HUES48 (cell line): ENCODE data around the gene CEP128.
"Not testable (repeated sequence)": the region's sequence is repeated elsewhere in the genome, so short reads cannot be mapped to it uniquely, and the experiment has no call there.

Source experiments
- H3K27ac ChIP-seq: one replicate; pipeline ENCODE4 v1.7.0; 2013; ENCODE audit warnings: low read depth, low read length, inconsistent platforms
- H3K27me3 ChIP-seq: 2 replicates; pipeline ENCODE4 v1.6.1; 2013; ENCODE audit warnings: mild to moderate bottlenecking, low read length; ENCODE audit not compliant: control insufficient read depth, insufficient read depth
- H3K36me3 ChIP-seq: 2 replicates; pipeline ENCODE4 v1.6.1; 2013; ENCODE audit warnings: low read length; ENCODE audit not compliant: control insufficient read depth, insufficient read depth
- H3K4me1 ChIP-seq: 2 replicates; pipeline ENCODE4 v1.6.1; 2013; ENCODE audit warnings: mild to moderate bottlenecking, low read length; ENCODE audit not compliant: control insufficient read depth, insufficient read depth
- H3K4me3 ChIP-seq: 2 replicates; pipeline ENCODE4 v1.5.1; 2013; ENCODE audit warnings: mild to moderate bottlenecking, low read depth, low read length
- H3K9ac ChIP-seq: 2 replicates; pipeline ENCODE4 v1.6.1; 2013; ENCODE audit warnings: mild to moderate bottlenecking, low read depth, low read length, moderate library complexity
- H3K9me3 ChIP-seq: 2 replicates; pipeline ENCODE4 v1.6.1; 2013; ENCODE audit warnings: low read length; ENCODE audit not compliant: control insufficient read depth, insufficient read depth

The CEP128 gene

DNA sequence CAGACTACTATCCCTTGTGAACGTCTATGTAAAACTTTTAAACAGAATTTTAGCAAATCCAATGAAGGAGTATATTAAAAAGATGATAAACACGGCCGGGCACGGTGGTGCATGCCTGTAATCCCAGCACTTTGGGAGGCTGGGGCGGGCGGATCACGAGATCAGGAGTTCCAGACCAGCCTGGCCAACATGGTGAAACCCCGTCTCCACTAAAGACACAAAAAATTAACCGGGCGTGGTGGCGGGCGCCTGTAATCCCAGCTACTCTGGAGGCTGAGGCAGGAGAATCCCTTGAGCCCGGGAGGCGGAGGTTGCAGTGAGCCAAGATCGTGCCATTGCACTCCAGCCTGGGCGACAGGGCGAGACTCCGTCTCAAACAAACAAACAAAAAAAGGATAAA is 11.7 kb upstream of the CEP128 start:
- not testable (repeated sequence) for H3K36me3 ChIP-seq, H3K9me3 ChIP-seq, H3K9ac ChIP-seq, H3K4me1 ChIP-seq, H3K4me3 ChIP-seq, H3K27ac ChIP-seq
- H3K27me3 ChIP-seq, result peaks cover 26% of the 10 kb centered on the region

DNA sequence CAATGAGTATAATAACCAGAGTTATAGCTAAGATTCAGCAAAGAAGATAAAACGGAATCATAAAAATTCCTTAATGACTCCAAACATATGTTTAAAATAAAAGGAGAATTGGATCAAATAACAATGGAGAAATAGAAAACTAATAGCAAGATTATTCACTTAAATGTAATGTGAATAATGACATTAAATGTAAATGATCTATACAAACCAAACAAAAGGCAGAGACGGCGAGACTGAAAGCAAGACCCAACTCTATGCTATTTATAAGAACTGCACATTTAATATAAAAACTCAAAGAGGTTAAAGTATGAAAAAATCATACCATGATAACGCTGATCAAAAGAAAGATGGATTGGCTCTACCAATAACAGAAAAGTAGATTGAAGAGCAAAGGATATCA is 10.0 kb upstream of the CEP128 start:
- H3K27ac ChIP-seq, result no peak overlapping the region
- H3K4me1 ChIP-seq, result 0 out of 2 replicates have a peak, but pooled peaks cover 3% of the 10 kb centered on the region
- H3K36me3 ChIP-seq, result no peaks in the 10 kb centered on the region
- H3K4me3 ChIP-seq, result no peak overlapping the region
- peaks cover 17% of the 10 kb centered on the region for H3K27me3 ChIP-seq
- no peak overlapping the region for H3K9ac ChIP-seq
- H3K9me3 ChIP-seq, result no peaks in the 10 kb centered on the region

DNA sequence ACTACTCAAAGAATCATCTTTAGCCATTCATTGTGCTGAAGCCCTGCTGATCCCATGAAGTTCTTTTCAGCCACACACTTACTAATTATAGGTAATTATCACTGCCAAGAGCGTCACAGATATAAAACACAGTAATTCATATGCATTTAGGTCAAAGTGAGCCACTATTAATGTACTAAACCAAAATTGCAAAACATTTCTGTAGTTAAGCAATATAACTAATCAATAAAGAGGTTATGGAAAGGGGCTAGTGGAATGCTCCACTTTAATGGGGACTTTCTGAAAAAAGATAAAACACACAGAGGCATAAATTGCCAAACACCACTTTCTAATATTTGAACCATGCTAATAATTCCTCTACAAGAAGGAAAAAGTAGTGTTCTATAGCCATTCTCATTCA is 6.8 kb upstream of the CEP128 start:
- Histone ChIP-seq H3K4me3 (no peak overlapping the region), H3K27ac (no peak overlapping the region), H3K36me3 (no peaks in the 10 kb centered on the region), H3K9me3 (no peaks in the 10 kb centered on the region), H3K9ac (no peak overlapping the region), H3K4me1 (no peaks in the 10 kb centered on the region), H3K27me3 (no peaks in the 10 kb centered on the region)

DNA sequence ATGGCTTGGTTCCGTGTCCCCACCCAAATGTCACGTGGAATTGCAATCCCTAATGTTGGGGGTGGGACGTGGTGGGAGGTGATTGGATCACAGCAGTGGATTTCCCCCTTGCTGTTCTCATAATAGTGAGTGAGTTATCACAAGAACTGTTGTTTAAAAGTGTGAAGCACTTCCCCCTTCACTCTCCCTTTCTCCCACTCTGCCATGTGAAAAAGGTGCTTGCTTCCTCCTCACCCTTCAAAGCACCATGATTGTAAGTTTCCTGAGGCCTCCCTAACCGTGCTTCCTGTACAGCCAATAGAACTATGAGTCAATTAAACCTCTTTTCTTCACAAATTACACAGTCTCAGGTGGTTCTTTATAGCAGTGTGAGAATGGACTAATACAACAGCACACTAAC is 5.3 kb upstream of the CEP128 start:
- no peak overlapping the region for H3K27ac ChIP-seq
- no peak overlapping the region for H3K4me3 ChIP-seq
- no peaks in the 10 kb centered on the region for H3K27me3 ChIP-seq
- peaks cover 5% of the 10 kb centered on the region for H3K4me1 ChIP-seq
- H3K9ac ChIP-seq, result no peak overlapping the region
- H3K36me3 ChIP-seq, result no peaks in the 10 kb centered on the region
- H3K9me3 ChIP-seq, result no peaks in the 10 kb centered on the region

DNA sequence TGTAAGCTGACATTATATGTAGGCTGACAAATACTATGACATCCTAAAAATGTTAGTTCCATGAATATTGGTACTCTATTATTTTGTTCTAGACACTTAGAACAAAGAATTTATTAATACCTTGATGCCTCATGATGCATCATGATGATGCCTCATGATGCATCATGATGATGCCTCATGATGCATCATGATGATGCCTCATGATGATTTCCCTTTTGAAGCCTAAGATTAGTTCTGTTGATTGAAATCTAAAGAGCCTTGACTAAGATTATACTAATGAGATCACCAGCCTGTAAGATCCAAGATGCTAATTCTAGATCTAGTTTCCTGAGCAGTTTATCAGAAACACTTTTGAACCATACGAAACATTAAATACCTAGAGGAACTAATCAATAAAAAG is 4.6 kb upstream of the CEP128 start:
- H3K4me1 ChIP-seq, result peaks cover 5% of the 10 kb centered on the region
- no peak overlapping the region for H3K27ac ChIP-seq
- no peaks in the 10 kb centered on the region for H3K36me3 ChIP-seq
- H3K9me3 ChIP-seq, result no peaks in the 10 kb centered on the region
- H3K4me3 ChIP-seq, result no peak overlapping the region
- no peak overlapping the region for H3K9ac ChIP-seq
- H3K27me3 ChIP-seq, result no peaks in the 10 kb centered on the region

DNA sequence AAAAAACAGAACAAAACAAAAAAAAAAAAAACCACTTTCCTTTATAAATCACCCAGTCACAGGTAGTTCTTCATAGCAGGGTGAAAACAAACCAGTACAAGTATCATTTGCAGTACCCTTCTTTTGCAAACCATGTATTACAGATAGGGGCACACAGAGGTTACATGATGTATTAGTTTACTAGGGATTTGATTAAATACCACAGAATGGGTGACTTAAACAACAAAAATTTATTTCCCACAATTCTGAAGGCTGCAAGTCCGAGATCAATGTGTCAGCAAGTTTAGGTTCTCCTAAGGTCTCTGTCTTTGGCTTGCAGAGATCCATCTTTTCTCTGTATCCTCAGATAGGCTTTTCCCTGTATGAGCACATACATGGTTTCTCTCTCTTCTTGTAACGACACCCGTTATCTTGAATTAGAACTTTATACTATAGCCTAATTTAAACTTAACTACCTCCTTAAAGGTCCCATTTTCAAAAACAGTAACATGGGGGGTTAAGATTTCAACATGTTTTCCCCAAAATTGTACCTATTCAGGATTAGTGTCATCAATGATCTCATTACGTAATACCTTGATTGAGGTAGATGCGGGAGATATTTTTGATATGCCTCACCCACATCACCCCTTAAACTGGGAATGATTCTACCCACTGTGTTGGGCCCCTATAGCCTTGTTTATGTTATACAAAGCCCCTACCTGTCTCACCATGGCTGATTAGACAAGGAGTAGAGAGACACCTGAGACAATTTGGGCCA is 3.5 kb upstream of the CEP128 start:
- Histone ChIP-seq H3K4me1 (peaks cover 5% of the 10 kb centered on the region), H3K36me3 (no peaks in the 10 kb centered on the region), H3K9ac (no peak overlapping the region), H3K27me3 (no peaks in the 10 kb centered on the region), H3K4me3 (no peak overlapping the region), H3K27ac (no peak overlapping the region), H3K9me3 (no peaks in the 10 kb centered on the region)

DNA sequence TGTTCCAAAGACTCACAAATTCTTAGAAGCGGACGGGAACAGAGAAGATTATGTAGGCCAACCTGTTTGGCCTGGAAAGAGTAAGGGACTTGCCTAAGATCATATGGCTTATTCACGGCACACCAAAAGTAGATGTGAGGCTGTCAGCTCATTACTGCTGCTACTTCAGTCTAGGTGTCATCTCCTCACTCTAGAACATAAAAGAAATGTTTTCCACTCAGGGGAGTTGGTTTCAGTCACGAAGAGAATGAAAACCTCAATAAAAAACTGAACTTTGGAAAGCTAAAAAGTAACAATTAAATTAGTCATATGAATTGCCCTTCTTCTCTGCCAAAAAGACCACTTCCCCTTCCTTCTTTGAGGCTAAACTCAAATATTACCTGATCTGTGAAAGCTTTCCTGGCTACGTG is 658 bp upstream of the CEP128 start:
- H3K4me1 ChIP-seq, result peaks cover 5% of the 10 kb centered on the region
- H3K36me3 ChIP-seq, result peaks cover 6% of the 10 kb centered on the region; the same call in 1 of the 2 replicates
- H3K27ac ChIP-seq, result peak overlapping the region; percentile 20
- H3K4me3 ChIP-seq, result peak overlapping the region; percentile 96
- no peaks in the 10 kb centered on the region for H3K27me3 ChIP-seq
- 0 out of 2 replicates have a peak overlapping the region, but pooled peaks have one; percentile 33 for H3K9ac ChIP-seq
- no peaks in the 10 kb centered on the region for H3K9me3 ChIP-seq

DNA sequence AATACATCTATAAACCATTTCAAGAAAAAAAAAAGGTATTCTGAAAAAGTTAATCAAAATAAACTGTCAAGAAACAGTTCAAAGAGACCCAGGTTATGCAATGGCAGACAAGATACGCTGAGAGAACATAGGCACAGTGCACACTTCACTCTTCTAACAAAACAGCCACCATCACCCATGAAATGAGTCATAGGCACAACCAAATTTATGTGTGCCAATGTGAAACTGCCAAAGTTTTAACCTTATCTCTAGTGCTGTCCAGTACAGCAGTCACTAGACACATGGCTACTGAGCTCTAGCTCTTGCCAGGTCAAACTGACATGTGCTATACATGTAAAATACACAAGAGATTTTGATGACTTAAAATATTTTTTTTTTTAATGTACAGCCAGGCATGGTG is 1.4 kb downstream of the CEP128 start:
- H3K9me3 ChIP-seq, result no peaks in the 10 kb centered on the region
- no peak overlapping the region for H3K27ac ChIP-seq
- no peak overlapping the region for H3K9ac ChIP-seq
- peaks cover 6% of the 10 kb centered on the region; the same call in 1 of the 2 replicates for H3K36me3 ChIP-seq
- no peak overlapping the region for H3K4me3 ChIP-seq
- no peaks in the 10 kb centered on the region for H3K27me3 ChIP-seq
- peaks cover 5% of the 10 kb centered on the region for H3K4me1 ChIP-seq

DNA sequence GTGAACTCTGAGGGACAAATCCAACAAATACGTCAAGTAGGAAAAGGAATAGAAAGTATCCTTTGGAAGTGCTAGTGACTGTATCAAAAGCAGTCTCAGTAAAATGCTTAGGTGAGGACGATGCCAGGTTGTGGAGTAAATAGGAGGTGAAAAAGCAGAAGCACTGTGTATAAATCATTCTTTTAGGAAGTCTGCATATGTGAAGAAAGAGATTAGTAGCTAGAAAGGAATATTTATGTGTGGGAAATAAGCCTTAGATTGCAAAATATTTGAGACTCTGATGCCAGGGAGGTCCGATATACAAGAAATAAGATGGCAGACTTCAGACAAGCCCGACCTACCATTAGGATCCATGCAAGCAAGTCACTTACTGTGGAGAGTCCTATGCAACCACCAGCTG is 7.9 kb downstream of the CEP128 start:
- Histone ChIP-seq H3K27ac (no peak overlapping the region), H3K36me3 (peaks cover 2% of the 10 kb centered on the region; the same call in 1 of the 2 replicates), H3K9ac (no peak overlapping the region), H3K9me3 (no peaks in the 10 kb centered on the region), H3K27me3 (no peaks in the 10 kb centered on the region), H3K4me1 (no peaks in the 10 kb centered on the region), H3K4me3 (no peak overlapping the region)

DNA sequence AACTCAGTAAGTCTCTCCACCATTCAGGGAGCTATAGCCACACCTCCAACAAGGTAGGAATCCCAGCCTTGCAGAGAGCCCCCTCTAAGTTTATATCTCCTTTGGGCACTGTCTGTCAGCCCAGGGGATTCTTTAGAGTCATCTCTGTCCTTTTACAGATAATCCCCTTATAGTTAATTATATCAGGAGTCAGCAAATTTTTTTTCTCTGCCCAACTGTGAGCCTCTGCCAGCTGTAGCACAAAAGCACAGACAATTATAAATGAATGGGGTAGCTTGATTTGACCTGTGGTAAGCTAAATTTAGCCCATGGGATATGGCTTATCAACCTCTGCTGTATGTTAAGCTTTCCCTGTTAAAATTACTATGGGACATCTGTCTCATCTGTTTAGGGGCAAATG is 8.3 kb downstream of the CEP128 start:
- H3K4me3 ChIP-seq, result no peak overlapping the region
- no peak overlapping the region for H3K27ac ChIP-seq
- H3K9ac ChIP-seq, result no peak overlapping the region
- H3K27me3 ChIP-seq, result no peaks in the 10 kb centered on the region
- no peaks in the 10 kb centered on the region for H3K4me1 ChIP-seq
- no peaks in the 10 kb centered on the region for H3K36me3 ChIP-seq
- H3K9me3 ChIP-seq, result no peaks in the 10 kb centered on the region

DNA sequence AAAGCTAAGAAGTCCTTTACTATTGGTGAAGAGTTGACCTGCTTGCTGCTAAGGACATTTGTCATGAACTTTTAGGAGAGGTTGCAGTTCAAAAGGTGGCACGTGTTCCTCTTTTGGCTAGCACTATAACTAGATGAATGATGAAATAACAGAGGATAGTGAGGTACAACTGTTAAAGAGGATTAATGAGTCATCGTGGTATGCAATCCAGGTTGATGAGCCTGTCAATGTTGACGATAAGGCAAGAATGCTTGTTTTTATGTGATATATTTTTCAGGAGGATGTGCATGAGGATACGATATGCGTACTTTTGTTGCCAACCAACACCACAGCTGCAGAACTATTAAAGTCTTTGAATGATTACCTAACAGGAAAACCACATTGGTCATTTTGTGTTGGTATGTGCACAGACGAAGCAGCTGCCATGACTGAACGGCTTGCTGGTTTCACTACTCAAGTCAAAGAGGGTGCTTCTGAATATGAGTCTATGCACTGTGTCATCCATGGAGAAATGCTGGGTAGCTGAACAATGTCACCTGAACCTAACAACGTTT is 10.6 kb downstream of the CEP128 start:
- no peak overlapping the region for H3K27ac ChIP-seq
- no peaks in the 10 kb centered on the region for H3K27me3 ChIP-seq
- no peak overlapping the region for H3K9ac ChIP-seq
- no peaks in the 10 kb centered on the region; the same call in 1 of the 2 replicates for H3K4me1 ChIP-seq
- no peak overlapping the region for H3K4me3 ChIP-seq
- no peaks in the 10 kb centered on the region for H3K9me3 ChIP-seq
- no peaks in the 10 kb centered on the region for H3K36me3 ChIP-seq
